IPS-20b (cell line): ENCODE results near the gene STEAP1B.
"Not testable (repeated sequence)": the region's sequence is repeated elsewhere in the genome, so short reads cannot be mapped to it uniquely, and the experiment has no call there.

ENCODE experiments used
- H3K27ac ChIP-seq: one replicate; pipeline ENCODE4 v1.5.1; 2013; ENCODE audit warnings: low read length
- H3K27me3 ChIP-seq: 2 replicates; pipeline ENCODE4 v1.6.1; 2013; ENCODE audit warnings: mild to moderate bottlenecking, low read length, inconsistent platforms; ENCODE audit not compliant: insufficient read depth
- H3K36me3 ChIP-seq: 2 replicates; pipeline ENCODE4 v1.6.1; 2013; ENCODE audit warnings: low read depth, mild to moderate bottlenecking, inconsistent platforms, low read length, moderate library complexity; ENCODE audit not compliant: insufficient read depth
- H3K4me1 ChIP-seq: 2 replicates; pipeline ENCODE4 v1.6.1; 2013; ENCODE audit warnings: mild to moderate bottlenecking, control low read depth, inconsistent platforms, low read length, moderate library complexity; ENCODE audit not compliant: insufficient read depth
- H3K4me3 ChIP-seq: 2 replicates; pipeline ENCODE4 v1.5.1; 2013; ENCODE audit warnings: mild to moderate bottlenecking, low read length, inconsistent platforms
- H3K9ac ChIP-seq: 2 replicates; pipeline ENCODE4 v1.6.1; 2013; ENCODE audit warnings: low read depth, mild to moderate bottlenecking, inconsistent platforms, low read length, moderate library complexity
- H3K9me3 ChIP-seq: 2 replicates; pipeline ENCODE4 v1.6.1; 2013; ENCODE audit warnings: mild to moderate bottlenecking, low read depth, low read length, inconsistent platforms; ENCODE audit not compliant: insufficient read depth

The STEAP1B gene

DNA sequence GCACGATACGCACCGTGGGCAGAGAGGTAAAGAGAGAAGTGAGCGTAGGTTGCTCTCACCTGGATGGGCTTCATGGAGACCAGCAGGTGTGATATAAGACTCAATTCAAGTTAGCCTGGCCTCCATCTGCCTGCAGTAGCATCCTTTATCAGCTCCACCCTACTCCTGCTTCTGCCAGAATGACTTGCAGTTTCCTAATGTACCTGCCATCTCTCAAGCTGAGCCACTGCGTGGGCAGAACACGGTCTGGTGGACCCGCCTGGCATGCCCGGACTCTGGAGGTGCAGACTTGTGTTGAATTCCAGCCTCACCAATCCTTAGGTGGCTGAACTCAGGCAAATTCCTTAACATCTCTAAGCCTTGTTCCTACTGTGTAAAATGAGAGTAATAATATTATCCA lies 64.3 kb downstream of the STEAP1B start:
- Histone ChIP-seq H3K4me1 (peaks cover 21% of the 10 kb centered on the region), H3K36me3 (no peaks in the 10 kb centered on the region), H3K9ac (no peak overlapping the region), H3K4me3 (no peak overlapping the region), H3K27ac (no peak overlapping the region), H3K27me3 (no peaks in the 10 kb centered on the region), H3K9me3 (no peaks in the 10 kb centered on the region; the same call in 1 of the 2 replicates)

GRCh38 chr7:22435105-22435504 lies 64.9 kb downstream of the STEAP1B start:
- no peaks in the 10 kb centered on the region for H3K36me3 ChIP-seq
- no peak overlapping the region for H3K27ac ChIP-seq
- no peak overlapping the region for H3K4me3 ChIP-seq
- no peak overlapping the region for H3K9ac ChIP-seq
- peaks cover 21% of the 10 kb centered on the region for H3K4me1 ChIP-seq
- H3K9me3 ChIP-seq = no peaks in the 10 kb centered on the region; the same call in 1 of the 2 replicates
- H3K27me3 ChIP-seq = no peaks in the 10 kb centered on the region

DNA sequence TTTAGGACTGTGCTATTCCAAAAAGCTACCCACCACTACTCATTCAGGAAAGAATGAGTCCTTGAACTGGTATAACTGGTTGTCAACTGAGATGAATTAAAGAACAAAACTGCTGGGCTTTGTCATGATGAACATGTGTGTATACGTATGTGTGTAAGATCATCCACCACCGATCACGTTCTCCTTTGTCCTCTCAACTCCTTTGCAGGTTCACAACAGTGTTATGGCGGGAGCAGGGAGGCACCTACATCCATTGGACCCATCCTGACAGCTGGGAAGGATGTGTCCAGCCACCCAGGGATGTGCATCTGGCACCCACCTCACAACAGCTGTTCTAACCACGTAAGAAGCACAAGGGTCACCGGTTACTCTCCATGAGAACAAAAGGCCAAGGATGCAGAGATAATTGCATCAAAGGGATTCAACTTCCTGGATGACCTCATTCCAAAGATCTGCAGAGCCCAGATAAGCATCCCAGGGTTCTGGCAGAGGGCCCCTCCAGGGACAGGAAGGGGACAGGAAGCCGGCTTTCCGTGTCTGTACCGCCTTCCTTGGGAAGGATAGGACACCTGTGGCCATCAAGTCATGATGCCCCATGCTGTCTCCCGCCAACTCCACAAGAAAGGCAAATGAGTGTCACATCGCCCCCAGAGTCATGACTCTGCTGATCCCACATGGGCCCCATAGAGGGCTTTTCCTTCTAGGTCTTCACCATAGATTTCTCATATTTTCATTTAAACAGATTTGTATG lies 66.1 kb downstream of the STEAP1B start:
- H3K9ac ChIP-seq = no peak overlapping the region
- H3K27ac ChIP-seq = no peak overlapping the region
- H3K4me1 ChIP-seq = peaks cover 21% of the 10 kb centered on the region

GRCh38 chr7:22433165-22433700 lies 66.8 kb downstream of the STEAP1B start:
- not testable (repeated sequence) for H3K9me3 ChIP-seq, H3K27me3 ChIP-seq, H3K4me3 ChIP-seq, H3K36me3 ChIP-seq, H3K27ac ChIP-seq
- H3K9ac ChIP-seq = peak overlapping the region; percentile 13; the same call in 1 of the 2 replicates
- peaks cover 21% of the 10 kb centered on the region for H3K4me1 ChIP-seq

More for the DNA sequence above, 66.1 kb downstream of the STEAP1B start:
- no peak overlapping the region for H3K4me3 ChIP-seq
- no peaks in the 10 kb centered on the region; the same call in 1 of the 2 replicates for H3K9me3 ChIP-seq
- no peaks in the 10 kb centered on the region for H3K36me3 ChIP-seq
- no peaks in the 10 kb centered on the region for H3K27me3 ChIP-seq

DNA sequence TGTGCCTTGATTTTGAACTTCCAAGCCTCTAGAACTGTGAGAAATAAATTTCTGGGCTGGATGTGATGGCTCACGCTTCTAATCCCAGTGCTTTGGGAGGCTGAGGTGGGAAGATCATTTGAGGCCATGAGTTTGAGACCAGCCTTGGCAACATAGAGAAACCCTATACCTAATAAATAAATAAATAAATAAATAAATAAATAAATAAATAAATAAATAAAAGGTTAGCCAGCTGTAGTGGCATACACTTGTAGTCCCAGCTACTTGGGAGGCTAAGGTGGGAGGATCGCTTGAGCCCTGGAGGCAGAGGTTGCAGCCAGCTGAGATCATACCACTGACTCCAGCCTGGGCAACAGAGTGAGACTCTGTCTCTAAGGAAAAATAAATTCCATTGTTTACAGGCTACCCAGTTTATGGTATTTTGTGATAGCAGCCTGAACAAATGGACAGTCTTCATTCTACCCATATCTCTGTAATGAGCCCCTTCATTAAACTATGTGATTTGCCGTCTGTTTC lies 67.7 kb downstream of the STEAP1B start:
- Histone ChIP-seq H3K4me3 (no peak overlapping the region), H3K9ac (peak overlapping the region; percentile 13; the same call in 1 of the 2 replicates), H3K27me3 (no peaks in the 10 kb centered on the region), H3K36me3 (no peaks in the 10 kb centered on the region), H3K9me3 (no peaks in the 10 kb centered on the region; the same call in 1 of the 2 replicates), H3K27ac (no peak overlapping the region), H3K4me1 (peaks cover 21% of the 10 kb centered on the region)

- Histone ChIP-seq H3K27ac (no peak overlapping the region), H3K27me3 (no peaks in the 10 kb centered on the region), H3K9ac (no peak overlapping the region), H3K4me3 (no peak overlapping the region), H3K4me1 (peaks cover 30% of the 10 kb centered on the region), H3K36me3 (no peaks in the 10 kb centered on the region), H3K9me3 (no peaks in the 10 kb centered on the region)
These were observed 69.5 kb downstream of the STEAP1B start for GRCh38 chr7:22430457-22430856.

GRCh38 chr7:22429386-22429785 lies 70.6 kb downstream of the STEAP1B start:
- no peak overlapping the region for H3K27ac ChIP-seq
- no peaks in the 10 kb centered on the region for H3K9me3 ChIP-seq
- H3K36me3 ChIP-seq = no peaks in the 10 kb centered on the region
- peaks cover 20% of the 10 kb centered on the region for H3K4me1 ChIP-seq
- H3K4me3 ChIP-seq = no peak overlapping the region
- H3K9ac ChIP-seq = no peak overlapping the region
- no peaks in the 10 kb centered on the region for H3K27me3 ChIP-seq

- H3K27me3 ChIP-seq = no peaks in the 10 kb centered on the region
- no peak overlapping the region for H3K9ac ChIP-seq
- no peaks in the 10 kb centered on the region for H3K36me3 ChIP-seq
- no peaks in the 10 kb centered on the region for H3K9me3 ChIP-seq
- no peak overlapping the region for H3K4me3 ChIP-seq
- H3K4me1 ChIP-seq = peaks cover 18% of the 10 kb centered on the region
- no peak overlapping the region for H3K27ac ChIP-seq
These were observed 72.1 kb downstream of the STEAP1B start for GRCh38 chr7:22427855-22428254.

- Histone ChIP-seq H3K4me1 (peaks cover 14% of the 10 kb centered on the region; the same call in 1 of the 2 replicates), H3K36me3 (no peaks in the 10 kb centered on the region), H3K27me3 (no peaks in the 10 kb centered on the region), H3K4me3 (no peak overlapping the region), H3K9ac (no peak overlapping the region), H3K9me3 (no peaks in the 10 kb centered on the region), H3K27ac (no peak overlapping the region)
These were observed 72.9 kb downstream of the STEAP1B start for GRCh38 chr7:22427104-22427503.

DNA sequence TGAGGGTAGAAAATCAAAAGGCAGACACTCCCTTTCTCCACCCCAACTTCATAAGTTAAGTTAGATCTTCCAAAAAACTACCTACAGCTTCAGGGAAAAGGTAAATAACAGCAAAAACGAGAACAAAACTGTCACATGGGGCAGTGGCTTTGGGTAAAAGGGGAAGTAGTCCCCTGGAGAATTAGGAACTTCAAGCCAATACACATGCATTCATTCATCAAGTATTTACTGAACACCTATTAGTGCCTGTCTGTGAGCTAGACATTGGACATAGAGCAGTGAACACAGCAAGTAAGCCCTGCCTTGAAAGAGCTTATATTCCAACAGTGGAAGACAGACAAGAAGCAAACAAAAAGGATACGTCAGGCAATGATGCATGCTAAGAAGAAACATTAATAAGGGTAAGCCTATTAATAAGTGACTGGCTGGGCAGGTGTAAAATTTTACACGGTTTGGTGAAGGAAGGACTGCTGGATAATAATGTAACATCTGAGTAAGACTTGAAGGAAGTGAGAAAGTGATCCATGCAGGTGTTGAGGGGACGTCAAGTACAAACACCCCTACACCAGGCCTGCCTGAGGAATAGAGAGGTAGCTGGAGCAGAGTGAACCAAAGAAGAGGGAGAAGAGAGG lies 73.4 kb downstream of the STEAP1B start:
- no peak overlapping the region for H3K27ac ChIP-seq
- H3K9me3 ChIP-seq = no peaks in the 10 kb centered on the region
- H3K4me3 ChIP-seq = no peak overlapping the region
- peaks cover 14% of the 10 kb centered on the region; the same call in 1 of the 2 replicates for H3K4me1 ChIP-seq
- H3K27me3 ChIP-seq = no peaks in the 10 kb centered on the region
- H3K9ac ChIP-seq = no peak overlapping the region
- H3K36me3 ChIP-seq = no peaks in the 10 kb centered on the region

DNA sequence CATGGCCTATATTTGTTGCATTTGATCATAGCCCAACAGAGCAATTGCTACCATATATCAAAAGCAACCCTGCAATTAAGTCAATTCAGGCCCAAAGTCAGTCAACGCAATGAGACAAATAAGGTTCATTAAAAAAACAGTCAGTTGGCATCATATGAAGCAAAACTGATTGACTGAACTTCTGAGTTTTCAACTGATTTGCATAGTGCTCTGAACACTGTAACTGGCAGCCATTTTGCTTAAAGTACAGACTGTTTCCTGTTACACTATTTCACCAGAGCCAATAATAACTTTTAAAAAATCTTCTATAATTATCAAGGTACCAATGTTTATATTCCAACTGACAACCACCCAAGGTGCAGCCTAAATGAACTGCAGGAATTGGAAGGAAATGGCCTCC lies 74.6 kb downstream of the STEAP1B start:
- Histone ChIP-seq H3K27ac (no peak overlapping the region), H3K9me3 (no peaks in the 10 kb centered on the region), H3K4me1 (peaks cover 14% of the 10 kb centered on the region; the same call in 1 of the 2 replicates), H3K4me3 (no peak overlapping the region), H3K27me3 (no peaks in the 10 kb centered on the region), H3K9ac (no peak overlapping the region), H3K36me3 (no peaks in the 10 kb centered on the region)
